SK-N-SH (cell line): ENCODE measurements around the gene LLGL1. TPM values are rescaled to one million over a fixed set of nuclear protein-coding genes. Genes with fewer than 3 reads are reported as not detected.

Experiments used
- CTCF ChIA-PET: fragments of 300-600, 350-600 bp; formaldehyde crosslinking; extraction: SDS; loops from one replicate; lab custom pipeline; 2021; lab: Yijun Ruan, JAX
- POLR2A ChIA-PET: fragments of 350-600 bp; sonication (Branson Sonifier 250); formaldehyde crosslinking; extraction: SDS; loops from one replicate; lab custom pipeline; 2020; ENCODE audit warnings: antibody characterized with exemption, inconsistent platforms; lab: Yijun Ruan, JAX
- DNase-seq: peaks from one replicate; pipeline ENCODE4 v3.0.0; 2012
- H2AFZ ChIP-seq: fragments of 200-600 bp; sonication (generic); 2 replicates; pipeline ENCODE4 v1.8.1; 2016; ENCODE audit warnings: antibody characterized with exemption, mild to moderate bottlenecking, low read depth
- H3F3A ChIP-seq: fragments of 200-600 bp; sonication (generic); replicated peaks from 2 replicates; pipeline ENCODE3; 2016; ENCODE audit warnings: antibody characterized with exemption, mild to moderate bottlenecking; ENCODE audit not compliant: insufficient read depth
- H3K27ac ChIP-seq, 2 experiments: fragments of 200-500 bp in 1 of 2; fragments of 200-600 bp in 1 of 2; sonication (Bioruptor generic) in 1 of 2; sonication (generic), shearing (Covaris generic) in 1 of 2; 2 replicates each; pipeline versions ENCODE4 v1.5.1 to v1.6.1; 2014 to 2016; ENCODE audit warnings: low read depth in 2 of 2, inconsistent platforms in 1 of 2, low read length in 1 of 2, mild to moderate bottlenecking in 1 of 2, mixed read lengths in 1 of 2
- H3K27me3 ChIP-seq: fragments of 200-600 bp; sonication (generic), shearing (Covaris generic); 2 replicates; pipeline ENCODE4 v1.6.1; 2016; ENCODE audit warnings: mixed run types; ENCODE audit not compliant: insufficient read depth
- H3K36me3 ChIP-seq, 2 experiments: fragments of 200-500 bp in 1 of 2; fragments of 200-600 bp in 1 of 2; sonication (Bioruptor generic) in 1 of 2; sonication (generic) in 1 of 2; replicated peaks in 1 of 2; 2 replicates each; pipeline versions ENCODE3 to v1.5.1; 2014 to 2016; ENCODE audit warnings: low read length in 1 of 2, mild to moderate bottlenecking in 1 of 2; ENCODE audit not compliant: insufficient read depth in 2 of 2, control insufficient read depth in 1 of 2
- H3K4me1 ChIP-seq, 2 experiments: fragments of 200-500 bp in 1 of 2; fragments of 200-600 bp in 1 of 2; sonication (Bioruptor generic) in 1 of 2; sonication (generic), shearing (Covaris generic) in 1 of 2; 2 replicates each; pipeline versions ENCODE4 v1.5.1 to v1.6.1; 2014 to 2016; ENCODE audit warnings: low read depth in 1 of 2, low read length in 1 of 2, mixed run types in 1 of 2; ENCODE audit not compliant: insufficient read depth in 2 of 2, control insufficient read depth in 1 of 2
- H3K4me2 ChIP-seq: fragments of 200-600 bp; sonication (generic), shearing (Covaris generic); 2 replicates; pipeline ENCODE4 v1.6.1; 2017; ENCODE audit warnings: mixed run types
- H3K4me3 ChIP-seq, 2 experiments: fragments of 200-500 bp in 1 of 2; fragments of 200-600 bp in 1 of 2; sonication (Bioruptor generic) in 1 of 2; sonication (generic), shearing (Covaris generic) in 1 of 2; 2 replicates each; pipeline versions ENCODE4 v1.5.1 to v1.8.1; 2014 to 2016; ENCODE audit warnings: low read depth in 2 of 2, inconsistent platforms in 1 of 2, low read length in 1 of 2, mild to moderate bottlenecking in 1 of 2, mixed read lengths in 1 of 2, moderate library complexity in 1 of 2
- H3K79me2 ChIP-seq: fragments of 200-600 bp; sonication (generic); 2 replicates; pipeline ENCODE4 v1.8.1; 2017; ENCODE audit warnings: mild to moderate bottlenecking; ENCODE audit not compliant: insufficient read depth
- H3K9ac ChIP-seq: fragments of 200-600 bp; sonication (generic); 2 replicates; pipeline ENCODE4 v1.6.1; 2017; ENCODE audit warnings: mixed run types
- H3K9me2 ChIP-seq: fragments of 200-600 bp; sonication (generic); 2 replicates; pipeline ENCODE4 v1.6.1; 2017; ENCODE audit warnings: mixed run types
- H3K9me3 ChIP-seq: fragments of 200-600 bp; sonication (generic); 2 replicates; pipeline ENCODE4 v1.6.1; 2017; ENCODE audit warnings: mixed run types, mild to moderate bottlenecking, moderate library complexity
- H4K20me1 ChIP-seq: fragments of 200-600 bp; sonication (generic); 2 replicates; pipeline ENCODE4 v1.6.1; 2017; ENCODE audit warnings: mild to moderate bottlenecking, mixed run types; ENCODE audit not compliant: insufficient read depth
- ELF1 ChIP-seq: IDR thresholded peaks from 2 replicates; pipeline ENCODE4 v1.4.0; 2012
- FOSL2 ChIP-seq: IDR thresholded peaks from 2 replicates; pipeline ENCODE4 v1.4.0; 2012; ENCODE audit warnings: low read depth, mild to moderate bottlenecking, moderate library complexity, borderline replicate concordance
- FOXM1 ChIP-seq: IDR thresholded peaks from 2 replicates; pipeline ENCODE4 v1.4.0; 2012; ENCODE audit warnings: low read depth, mild to moderate bottlenecking
- JUND ChIP-seq: IDR thresholded peaks from 2 replicates; pipeline ENCODE4 v1.4.0; 2012
- MXI1 ChIP-seq: IDR thresholded peaks from 2 replicates; pipeline ENCODE4 v1.6.1; 2012; ENCODE audit warnings: mild to moderate bottlenecking, low read depth, low read length, improper control_type of control experiment
- POLR2AphosphoS5 ChIP-seq: IDR thresholded peaks from 2 replicates; pipeline ENCODE4 v1.6.1; 2012; ENCODE audit warnings: low read depth, low read length
- RFX5 ChIP-seq: IDR thresholded peaks from 2 replicates; pipeline ENCODE4 v1.6.1; 2012; ENCODE audit warnings: mild to moderate bottlenecking, improper control_type of control experiment, low read length
- RXRA ChIP-seq: IDR thresholded peaks from 2 replicates; pipeline ENCODE4 v1.4.0; 2012; ENCODE audit warnings: low read depth, mild to moderate bottlenecking, borderline replicate concordance
- SMC3 ChIP-seq: IDR thresholded peaks from 2 replicates; pipeline ENCODE4 v1.6.1; 2012; ENCODE audit warnings: low read depth, low read length, improper control_type of control experiment
- TAF1 ChIP-seq: IDR thresholded peaks from 2 replicates; pipeline ENCODE4 v1.6.1; 2012; ENCODE audit warnings: low read depth, mild to moderate bottlenecking, low read length, moderate library complexity, borderline replicate concordance
- YY1 ChIP-seq: IDR thresholded peaks from 2 replicates; pipeline ENCODE4 v1.4.0; 2012; ENCODE audit warnings: low read depth, mild to moderate bottlenecking
- WGBS: methylation state at CpG from one replicate; pipeline ENCODE4 v1.1.6; 2017; ENCODE audit warnings: low lambda C conversion rate; 5-methylcytosine and 5-hydroxymethylcytosine counted together
- polyA plus RNA-seq, 3 experiments: library from polyadenylated mRNA; depleted of rRNA; stranded (reverse); fragments of >200 nt; gene quantifications; 2 replicates each; pipeline ENCODE4 v1.2.3, GENCODE V29; 2012
- TF ChIP-seq, protein P1 (sequence below): IDR thresholded peaks from 2 replicates; pipeline ENCODE4 v1.4.0; 2012; ENCODE audit warnings: low read depth
- TF ChIP-seq, protein P2 (sequence below): fragments of 150-350 bp; IDR thresholded peaks from 2 replicates; pipeline ENCODE4 v1.6.1; 2017; ENCODE audit warnings: antibody characterized with exemption, low read length, low read depth, borderline replicate concordance
- TF ChIP-seq, protein P3 (sequence below): IDR thresholded peaks from 2 replicates; pipeline ENCODE4 v1.6.1; 2012; ENCODE audit warnings: mild to moderate bottlenecking, low read depth, low read length, moderate library complexity
- TF ChIP-seq, protein P4 (sequence below): fragments of 200-600 bp; sonication (generic); IDR thresholded peaks from 2 replicates; pipeline ENCODE4 v1.6.1; 2017; ENCODE audit warnings: antibody characterized with exemption, mild to moderate bottlenecking, moderate library complexity

LLGL1 gene
- polyA plus RNA-seq, 1 of the 3 experiments (the other 2 are of a cell fraction), result 31.4 TPM

DNA sequence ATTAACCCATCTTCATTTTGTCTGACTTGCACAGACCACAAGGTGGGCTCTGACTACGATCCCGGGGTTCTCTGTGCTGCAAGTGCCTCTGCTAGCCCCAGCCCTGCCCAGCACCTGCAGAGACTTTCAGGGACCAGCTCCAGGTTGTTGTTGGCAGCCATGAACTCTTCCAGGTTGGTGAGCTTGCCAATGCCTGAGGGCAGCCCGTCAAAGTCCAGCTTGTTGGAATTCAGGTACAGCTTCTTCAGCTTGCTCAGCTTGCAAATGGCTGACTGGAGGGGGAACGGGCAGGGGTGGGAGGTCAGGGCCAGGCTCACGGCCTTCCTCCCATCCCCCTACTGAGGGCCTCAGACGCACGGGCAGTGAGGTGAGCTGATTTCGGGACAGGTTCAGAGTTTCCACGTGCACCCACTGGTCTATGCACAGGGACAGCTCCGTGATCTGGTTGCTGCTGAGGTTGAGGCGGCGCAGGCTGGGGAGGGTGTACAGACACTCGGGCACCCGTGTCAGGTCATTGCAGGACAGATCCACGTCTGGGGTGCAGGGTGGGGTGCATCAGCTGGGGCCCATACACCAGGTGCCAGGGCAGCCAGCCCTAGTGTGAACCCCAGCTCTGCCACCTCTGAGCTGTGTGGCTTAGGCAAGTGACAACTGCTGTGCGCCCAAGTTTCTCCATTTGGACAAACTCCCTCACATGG is 27.9 kb downstream of the LLGL1 start:
- H3K9ac ChIP-seq, result no peak overlapping the region
- no peaks in the 10 kb centered on the region for H3K9me3 ChIP-seq
- no peak overlapping the region for H3K27ac ChIP-seq
- peaks cover 22 to 71% of the 10 kb centered on the region in 2 experiments for H3K36me3 ChIP-seq
- H3K4me1 ChIP-seq, result peaks cover 0 to 14% of the 10 kb centered on the region in 2 experiments; a peak in 1 of 4 replicates
- ChIA-PET POLR2A (no interaction called here), CTCF (no interaction called here)
- DNase-seq, result no peak
- H3F3A ChIP-seq, result peaks cover 16% of the 10 kb centered on the region
- TF ChIP-seq, protein P1, sequence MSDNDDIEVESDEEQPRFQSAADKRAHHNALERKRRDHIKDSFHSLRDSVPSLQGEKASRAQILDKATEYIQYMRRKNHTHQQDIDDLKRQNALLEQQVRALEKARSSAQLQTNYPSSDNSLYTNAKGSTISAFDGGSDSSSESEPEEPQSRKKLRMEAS, result no peak
- TF ChIP-seq YY1, result no peak
- TF ChIP-seq FOXM1, result no peak
- TF ChIP-seq JUND, result no peak
- no peak for TF ChIP-seq RFX5
- no peak for TF ChIP-seq SMC3
- no peak for TF ChIP-seq ELF1
- TF ChIP-seq, protein P2, sequence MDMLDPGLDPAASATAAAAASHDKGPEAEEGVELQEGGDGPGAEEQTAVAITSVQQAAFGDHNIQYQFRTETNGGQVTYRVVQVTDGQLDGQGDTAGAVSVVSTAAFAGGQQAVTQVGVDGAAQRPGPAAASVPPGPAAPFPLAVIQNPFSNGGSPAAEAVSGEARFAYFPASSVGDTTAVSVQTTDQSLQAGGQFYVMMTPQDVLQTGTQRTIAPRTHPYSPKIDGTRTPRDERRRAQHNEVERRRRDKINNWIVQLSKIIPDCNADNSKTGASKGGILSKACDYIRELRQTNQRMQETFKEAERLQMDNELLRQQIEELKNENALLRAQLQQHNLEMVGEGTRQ, result no peak
- no peak for TF ChIP-seq TAF1
- TF ChIP-seq, protein P3, sequence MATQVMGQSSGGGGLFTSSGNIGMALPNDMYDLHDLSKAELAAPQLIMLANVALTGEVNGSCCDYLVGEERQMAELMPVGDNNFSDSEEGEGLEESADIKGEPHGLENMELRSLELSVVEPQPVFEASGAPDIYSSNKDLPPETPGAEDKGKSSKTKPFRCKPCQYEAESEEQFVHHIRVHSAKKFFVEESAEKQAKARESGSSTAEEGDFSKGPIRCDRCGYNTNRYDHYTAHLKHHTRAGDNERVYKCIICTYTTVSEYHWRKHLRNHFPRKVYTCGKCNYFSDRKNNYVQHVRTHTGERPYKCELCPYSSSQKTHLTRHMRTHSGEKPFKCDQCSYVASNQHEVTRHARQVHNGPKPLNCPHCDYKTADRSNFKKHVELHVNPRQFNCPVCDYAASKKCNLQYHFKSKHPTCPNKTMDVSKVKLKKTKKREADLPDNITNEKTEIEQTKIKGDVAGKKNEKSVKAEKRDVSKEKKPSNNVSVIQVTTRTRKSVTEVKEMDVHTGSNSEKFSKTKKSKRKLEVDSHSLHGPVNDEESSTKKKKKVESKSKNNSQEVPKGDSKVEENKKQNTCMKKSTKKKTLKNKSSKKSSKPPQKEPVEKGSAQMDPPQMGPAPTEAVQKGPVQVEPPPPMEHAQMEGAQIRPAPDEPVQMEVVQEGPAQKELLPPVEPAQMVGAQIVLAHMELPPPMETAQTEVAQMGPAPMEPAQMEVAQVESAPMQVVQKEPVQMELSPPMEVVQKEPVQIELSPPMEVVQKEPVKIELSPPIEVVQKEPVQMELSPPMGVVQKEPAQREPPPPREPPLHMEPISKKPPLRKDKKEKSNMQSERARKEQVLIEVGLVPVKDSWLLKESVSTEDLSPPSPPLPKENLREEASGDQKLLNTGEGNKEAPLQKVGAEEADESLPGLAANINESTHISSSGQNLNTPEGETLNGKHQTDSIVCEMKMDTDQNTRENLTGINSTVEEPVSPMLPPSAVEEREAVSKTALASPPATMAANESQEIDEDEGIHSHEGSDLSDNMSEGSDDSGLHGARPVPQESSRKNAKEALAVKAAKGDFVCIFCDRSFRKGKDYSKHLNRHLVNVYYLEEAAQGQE, result no peak
- no peak for TF ChIP-seq MXI1
- no peak for TF ChIP-seq FOSL2
- TF ChIP-seq, protein P4, sequence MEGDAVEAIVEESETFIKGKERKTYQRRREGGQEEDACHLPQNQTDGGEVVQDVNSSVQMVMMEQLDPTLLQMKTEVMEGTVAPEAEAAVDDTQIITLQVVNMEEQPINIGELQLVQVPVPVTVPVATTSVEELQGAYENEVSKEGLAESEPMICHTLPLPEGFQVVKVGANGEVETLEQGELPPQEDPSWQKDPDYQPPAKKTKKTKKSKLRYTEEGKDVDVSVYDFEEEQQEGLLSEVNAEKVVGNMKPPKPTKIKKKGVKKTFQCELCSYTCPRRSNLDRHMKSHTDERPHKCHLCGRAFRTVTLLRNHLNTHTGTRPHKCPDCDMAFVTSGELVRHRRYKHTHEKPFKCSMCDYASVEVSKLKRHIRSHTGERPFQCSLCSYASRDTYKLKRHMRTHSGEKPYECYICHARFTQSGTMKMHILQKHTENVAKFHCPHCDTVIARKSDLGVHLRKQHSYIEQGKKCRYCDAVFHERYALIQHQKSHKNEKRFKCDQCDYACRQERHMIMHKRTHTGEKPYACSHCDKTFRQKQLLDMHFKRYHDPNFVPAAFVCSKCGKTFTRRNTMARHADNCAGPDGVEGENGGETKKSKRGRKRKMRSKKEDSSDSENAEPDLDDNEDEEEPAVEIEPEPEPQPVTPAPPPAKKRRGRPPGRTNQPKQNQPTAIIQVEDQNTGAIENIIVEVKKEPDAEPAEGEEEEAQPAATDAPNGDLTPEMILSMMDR, result no peak
- no peak for TF ChIP-seq POLR2AphosphoS5
- no peak for TF ChIP-seq RXRA
- no peaks in the 10 kb centered on the region for H3K27me3 ChIP-seq
- H3K4me2 ChIP-seq, result no peak overlapping the region
- H2AFZ ChIP-seq, result no peak overlapping the region
- H4K20me1 ChIP-seq, result peaks cover 36% of the 10 kb centered on the region
- H3K9me2 ChIP-seq, result no peaks in the 10 kb centered on the region
- 95% methylated on average over 8 of the region's 16 CpGs for WGBS
- no peak overlapping the region for H3K4me3 ChIP-seq
- peaks cover 35% of the 10 kb centered on the region for H3K79me2 ChIP-seq
